ENCODE data around the gene ATG10.

DNA sequence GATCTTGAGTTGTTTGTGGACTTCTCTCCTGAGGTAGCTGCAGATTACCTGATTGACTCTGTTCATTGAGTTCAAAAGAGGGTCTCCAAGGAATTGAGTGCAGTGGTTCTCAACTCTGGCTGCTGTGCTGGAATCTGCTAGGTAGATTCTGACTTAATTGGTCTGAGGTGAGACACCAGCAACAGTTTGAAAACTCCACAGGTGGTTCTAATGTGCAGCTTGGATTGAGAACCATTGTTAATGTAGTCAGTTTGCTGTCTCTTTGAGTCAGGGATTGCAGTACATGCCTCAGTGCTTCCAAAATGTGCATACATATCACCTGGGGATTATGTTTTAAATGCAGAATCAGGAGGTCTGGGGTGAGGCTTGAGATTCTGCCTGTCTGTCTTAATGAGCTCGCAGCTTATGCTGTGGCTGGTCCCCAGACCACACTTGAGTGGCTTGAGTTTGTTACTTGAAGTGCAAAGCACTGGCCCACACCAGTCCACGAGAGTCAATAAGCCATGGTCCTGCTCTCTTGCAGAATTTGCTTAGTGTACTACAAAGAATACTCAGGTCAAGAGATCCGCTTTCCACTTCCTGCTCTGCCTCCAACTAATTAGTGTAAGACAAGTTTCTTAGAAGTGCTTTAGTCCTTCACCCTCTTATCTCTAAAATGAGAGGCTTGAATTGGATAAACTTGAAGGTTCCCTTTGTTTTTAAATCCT lies 82.3 kb downstream of the ATG10 start:
- TF ChIP-seq, protein P1, sequence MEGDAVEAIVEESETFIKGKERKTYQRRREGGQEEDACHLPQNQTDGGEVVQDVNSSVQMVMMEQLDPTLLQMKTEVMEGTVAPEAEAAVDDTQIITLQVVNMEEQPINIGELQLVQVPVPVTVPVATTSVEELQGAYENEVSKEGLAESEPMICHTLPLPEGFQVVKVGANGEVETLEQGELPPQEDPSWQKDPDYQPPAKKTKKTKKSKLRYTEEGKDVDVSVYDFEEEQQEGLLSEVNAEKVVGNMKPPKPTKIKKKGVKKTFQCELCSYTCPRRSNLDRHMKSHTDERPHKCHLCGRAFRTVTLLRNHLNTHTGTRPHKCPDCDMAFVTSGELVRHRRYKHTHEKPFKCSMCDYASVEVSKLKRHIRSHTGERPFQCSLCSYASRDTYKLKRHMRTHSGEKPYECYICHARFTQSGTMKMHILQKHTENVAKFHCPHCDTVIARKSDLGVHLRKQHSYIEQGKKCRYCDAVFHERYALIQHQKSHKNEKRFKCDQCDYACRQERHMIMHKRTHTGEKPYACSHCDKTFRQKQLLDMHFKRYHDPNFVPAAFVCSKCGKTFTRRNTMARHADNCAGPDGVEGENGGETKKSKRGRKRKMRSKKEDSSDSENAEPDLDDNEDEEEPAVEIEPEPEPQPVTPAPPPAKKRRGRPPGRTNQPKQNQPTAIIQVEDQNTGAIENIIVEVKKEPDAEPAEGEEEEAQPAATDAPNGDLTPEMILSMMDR (IDR thresholded peaks at IDR 0.05), result no peak
- no peak for TF ChIP-seq POLR2A (IDR thresholded peaks at IDR 0.05)

All from thyroid gland (tissue), 4 donors.